Bronchial epithelial cell (primary cell): Measurements from ENCODE around the gene BCL11B. TPM values are rescaled to one million over a fixed set of nuclear protein-coding genes. Genes with fewer than 3 reads are reported as not detected.

Experiments
- DNase-seq: peaks from one replicate; pipeline ENCODE4 v3.0.0-alpha.2; 2010; ENCODE audit warnings: low read depth
- FAIRE-seq: peaks from 2 replicates; lab custom pipeline; 2011; peaks lifted over from hg19 to GRCh38; lab: Jason Lieb, UNC
- H3K27me3 ChIP-seq: 2 replicates; pipeline ENCODE4 v1.5.1; 2011; ENCODE audit warnings: low read length; ENCODE audit not compliant: control insufficient read depth, insufficient read depth
- H3K36me3 ChIP-seq: 2 replicates; pipeline ENCODE4 v1.5.1; 2011; ENCODE audit warnings: low read length; ENCODE audit not compliant: control insufficient read depth, insufficient read depth
- H3K4me3 ChIP-seq: 2 replicates; pipeline ENCODE4 v1.5.1; 2011; ENCODE audit warnings: mild to moderate bottlenecking, low read depth, low read length, control low read depth
- total RNA-seq: library from RNA; depleted of rRNA; stranded (reverse); fragments of >200 nt; gene quantifications from 2 replicates; pipeline ENCODE4 v1.2.1, GENCODE V29; 2014
- TF ChIP-seq, protein P1 (sequence below): IDR thresholded peaks from 2 replicates; pipeline ENCODE4 v1.5.1; 2011; ENCODE audit warnings: mild to moderate bottlenecking, moderate library complexity, low read length, control low read depth, inconsistent platforms; ENCODE audit not compliant: insufficient read depth, severe bottlenecking

BCL11B gene
- total RNA-seq, 1 donor from 2014 or later = 5.3 TPM

DNA sequence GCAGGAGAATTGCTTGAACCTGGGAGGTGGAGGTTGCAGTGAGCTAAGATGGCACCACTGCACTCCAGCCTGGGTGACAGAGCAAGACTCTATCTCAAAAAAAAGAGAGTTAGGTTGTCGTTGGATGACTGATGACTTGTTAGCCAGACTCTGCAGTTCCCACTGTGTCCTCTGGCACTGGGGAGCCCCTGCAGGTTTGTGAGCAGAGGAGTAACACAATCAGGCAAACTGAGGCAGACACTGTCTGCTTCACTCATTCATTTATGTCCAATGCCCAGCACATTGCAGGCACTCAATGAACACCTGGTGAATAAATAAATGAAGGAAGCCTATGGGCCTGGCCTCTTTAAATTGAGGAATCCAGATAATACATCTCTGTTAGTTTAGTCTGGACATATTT lies 41.2 kb upstream of the BCL11B start:
- no peak for DNase-seq

DNA sequence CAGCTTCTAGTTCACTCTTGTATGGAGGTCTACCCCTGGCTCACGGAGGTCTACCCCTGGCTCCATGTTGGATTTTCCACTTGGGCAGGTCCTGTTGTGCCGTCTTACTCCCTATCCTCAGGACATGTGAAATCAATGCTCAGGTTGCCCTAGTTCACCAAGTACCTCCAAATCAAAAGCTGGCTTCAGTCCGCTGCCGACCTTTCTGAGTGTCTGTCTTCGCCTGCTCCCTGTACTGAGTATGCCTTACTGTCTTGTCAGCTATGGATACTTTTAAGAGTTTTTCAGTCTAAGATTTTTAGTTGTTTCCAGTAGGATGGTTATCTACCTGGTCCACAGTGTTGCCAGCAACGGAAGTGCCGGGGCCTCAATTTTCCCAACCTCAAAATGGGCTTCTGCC lies 40.1 kb upstream of the BCL11B start:
- FAIRE-seq = no peak
- no peaks in the 10 kb centered on the region for H3K27me3 ChIP-seq
- no peak for DNase-seq
- no peaks in the 10 kb centered on the region for H3K36me3 ChIP-seq
- H3K4me3 ChIP-seq = no peak overlapping the region
- TF ChIP-seq, protein P1, sequence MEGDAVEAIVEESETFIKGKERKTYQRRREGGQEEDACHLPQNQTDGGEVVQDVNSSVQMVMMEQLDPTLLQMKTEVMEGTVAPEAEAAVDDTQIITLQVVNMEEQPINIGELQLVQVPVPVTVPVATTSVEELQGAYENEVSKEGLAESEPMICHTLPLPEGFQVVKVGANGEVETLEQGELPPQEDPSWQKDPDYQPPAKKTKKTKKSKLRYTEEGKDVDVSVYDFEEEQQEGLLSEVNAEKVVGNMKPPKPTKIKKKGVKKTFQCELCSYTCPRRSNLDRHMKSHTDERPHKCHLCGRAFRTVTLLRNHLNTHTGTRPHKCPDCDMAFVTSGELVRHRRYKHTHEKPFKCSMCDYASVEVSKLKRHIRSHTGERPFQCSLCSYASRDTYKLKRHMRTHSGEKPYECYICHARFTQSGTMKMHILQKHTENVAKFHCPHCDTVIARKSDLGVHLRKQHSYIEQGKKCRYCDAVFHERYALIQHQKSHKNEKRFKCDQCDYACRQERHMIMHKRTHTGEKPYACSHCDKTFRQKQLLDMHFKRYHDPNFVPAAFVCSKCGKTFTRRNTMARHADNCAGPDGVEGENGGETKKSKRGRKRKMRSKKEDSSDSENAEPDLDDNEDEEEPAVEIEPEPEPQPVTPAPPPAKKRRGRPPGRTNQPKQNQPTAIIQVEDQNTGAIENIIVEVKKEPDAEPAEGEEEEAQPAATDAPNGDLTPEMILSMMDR = no peak

More for the DNA sequence above, 41.2 kb upstream of the BCL11B start:
- TF ChIP-seq, protein P1 = no peak
- Histone ChIP-seq H3K27me3 (no peaks in the 10 kb centered on the region), H3K36me3 (no peaks in the 10 kb centered on the region), H3K4me3 (no peak overlapping the region)
- FAIRE-seq = no peak

DNA sequence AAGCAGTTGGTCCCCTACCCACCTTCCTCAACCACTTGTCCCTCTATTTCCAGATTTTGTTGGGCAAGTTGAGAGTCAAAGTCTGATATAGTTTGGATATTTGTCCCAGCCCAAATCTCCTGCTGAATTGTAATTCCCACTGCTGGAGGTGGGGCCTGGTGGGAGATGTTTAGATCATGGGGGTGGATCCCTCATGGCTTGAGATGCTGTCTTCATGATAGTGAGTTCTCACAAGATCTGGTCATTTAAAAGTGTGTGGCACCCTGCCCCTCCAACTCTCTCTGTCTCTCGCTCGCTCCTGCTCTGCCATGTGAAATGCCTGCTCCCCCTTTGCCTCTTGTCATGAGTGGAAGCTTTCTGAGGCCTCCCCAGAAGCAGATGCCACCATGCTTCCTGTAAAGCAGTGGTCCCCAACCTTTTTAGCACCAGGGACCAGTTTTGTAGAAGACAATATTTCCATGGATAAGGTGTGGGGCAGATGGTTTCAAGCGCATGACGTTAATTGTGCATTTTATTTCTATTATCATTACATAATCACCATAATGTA lies 37.3 kb upstream of the BCL11B start:
- TF ChIP-seq, protein P1 = no peak
- DNase-seq = no peak
- no peaks in the 10 kb centered on the region for H3K27me3 ChIP-seq
- no peak overlapping the region for H3K4me3 ChIP-seq
- no peak for FAIRE-seq
- no peaks in the 10 kb centered on the region for H3K36me3 ChIP-seq

DNA sequence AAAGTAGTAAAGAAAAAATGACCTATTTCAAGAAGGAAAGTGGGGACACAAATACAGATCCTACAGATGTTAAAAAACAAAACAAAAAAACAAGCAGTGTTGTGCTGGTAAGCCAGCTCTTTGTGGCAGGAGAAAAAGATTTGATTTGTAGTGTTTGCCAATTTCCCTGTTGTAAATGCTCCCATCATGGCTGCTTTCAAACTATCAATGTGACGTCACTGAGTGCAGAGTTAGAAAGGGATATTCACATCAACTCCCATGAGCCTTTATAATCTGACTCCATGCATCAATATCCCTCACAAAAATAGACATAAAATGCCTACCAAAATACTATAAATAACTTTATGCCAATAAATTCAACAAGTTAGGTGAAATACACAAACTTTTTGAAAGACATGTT lies 32.2 kb upstream of the BCL11B start:
- no peak for DNase-seq
- no peak for FAIRE-seq
- Histone ChIP-seq H3K4me3 (no peak overlapping the region), H3K36me3 (no peaks in the 10 kb centered on the region), H3K27me3 (no peaks in the 10 kb centered on the region)
- TF ChIP-seq, protein P1 = no peak

DNA sequence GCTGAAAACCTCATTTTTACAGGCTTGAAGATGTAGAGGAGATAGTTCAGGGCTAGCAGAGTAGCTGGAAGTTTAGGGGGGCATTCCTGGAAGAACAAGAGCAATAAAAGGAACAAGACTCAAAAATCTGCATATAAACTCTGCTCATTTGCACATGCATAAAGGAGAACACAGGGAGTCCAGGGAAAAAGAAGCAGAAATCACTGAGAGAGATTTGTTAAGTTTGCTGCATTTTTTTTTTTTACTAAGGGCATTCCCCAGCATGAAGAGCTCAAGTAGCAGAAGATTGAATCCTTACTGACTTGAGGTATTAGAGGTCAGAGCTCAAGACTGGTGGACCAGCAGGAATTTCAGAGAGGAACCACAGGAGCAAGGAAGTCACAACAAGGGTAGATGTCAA lies 28.2 kb upstream of the BCL11B start:
- TF ChIP-seq, protein P1 = no peak
- DNase-seq = no peak
- Histone ChIP-seq H3K36me3 (no peaks in the 10 kb centered on the region), H3K4me3 (no peak overlapping the region), H3K27me3 (no peaks in the 10 kb centered on the region)
- no peak for FAIRE-seq

DNA sequence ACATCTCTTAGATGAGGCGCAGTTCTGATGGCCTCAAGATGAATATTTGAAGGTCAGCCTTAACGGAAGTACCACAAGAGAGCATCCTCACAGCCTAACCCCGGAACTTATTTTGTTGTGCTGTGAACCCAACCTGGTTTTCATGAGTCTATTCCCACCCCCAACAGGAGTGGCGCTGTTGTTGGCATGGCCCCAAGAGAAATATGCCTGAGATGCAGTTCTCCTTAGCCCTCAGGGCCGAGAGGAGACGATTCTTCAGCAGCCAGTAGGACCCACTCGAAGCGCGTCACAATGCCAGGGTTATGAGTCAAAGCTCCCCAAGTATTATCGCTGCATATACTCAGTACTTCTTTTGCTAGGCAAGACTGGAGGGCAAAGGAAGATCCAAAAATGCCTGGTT lies 24.5 kb upstream of the BCL11B start:
- Histone ChIP-seq H3K27me3 (no peaks in the 10 kb centered on the region), H3K36me3 (no peaks in the 10 kb centered on the region), H3K4me3 (no peak overlapping the region)
- TF ChIP-seq, protein P1 = no peak
- FAIRE-seq (no peak), DNase-seq (no peak)
